ENCODE data around the gene FOXA2. TPM values are rescaled to one million over a fixed set of nuclear protein-coding genes. Genes with fewer than 3 reads are reported as not detected.

The FOXA2 gene
- total and polyA plus RNA-seq, 9 of the 15 experiments (the other 6 are each of a cell fraction or from before 2014, with no cell fraction given) = 0.10 to 1.0 (median 0.25) TPM

DNA sequence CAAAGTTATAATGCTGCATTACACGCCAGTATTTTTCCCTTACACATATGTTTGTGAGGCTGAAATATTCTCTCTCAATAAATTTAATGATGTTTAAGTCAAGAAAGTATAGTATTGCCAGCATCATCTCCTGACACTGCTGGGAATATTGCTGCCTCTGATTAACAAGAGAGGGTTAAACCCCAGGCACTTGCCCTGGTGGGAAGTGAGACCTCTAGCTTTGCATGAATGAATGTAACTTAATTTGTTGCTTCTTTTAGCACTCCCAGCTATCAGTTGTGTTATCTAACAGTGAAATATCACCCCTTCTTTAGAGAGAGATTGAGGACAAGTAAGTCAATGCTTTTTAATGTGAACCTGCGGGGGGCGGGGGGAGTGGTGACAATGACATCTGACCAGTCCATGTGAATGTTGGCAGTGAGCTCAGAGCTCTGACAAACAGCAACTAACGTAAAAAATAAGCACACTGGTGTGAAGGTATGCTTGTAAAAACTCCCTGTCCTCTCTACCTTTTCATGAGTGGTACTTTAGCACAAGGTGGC, 9.8 kb downstream of the FOXA2 start:
- CTCF ChIA-PET (ENCODE audit: low intra/inter-chr PET ratio) = no interaction called here
- H3K4me3 ChIP-seq = no peak overlapping the region
- 20% methylated on average over 4 of the region's 4 CpGs for WGBS (ENCODE audit: insufficient coverage, low coverage, missing lambda C conversion rate)

DNA sequence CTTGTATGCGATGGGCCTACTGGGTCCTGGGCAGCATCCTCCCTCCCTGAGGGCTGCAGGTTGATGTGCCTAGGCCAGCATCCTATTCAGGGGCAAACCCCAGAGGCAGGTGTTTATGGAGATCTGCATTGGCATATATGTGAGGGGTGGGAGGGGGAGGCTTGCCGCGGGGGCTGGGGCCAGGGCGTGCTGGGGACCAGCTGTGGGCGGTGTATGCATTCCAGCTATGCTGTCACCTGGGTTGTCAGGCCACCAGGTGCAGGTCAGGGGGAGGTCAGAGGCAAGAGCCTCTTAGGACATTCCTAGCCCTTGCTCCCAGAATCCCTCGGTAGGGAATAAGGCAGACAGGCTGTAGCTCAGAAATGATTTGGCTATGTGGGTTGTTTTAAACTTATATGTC, 11.9 kb downstream of the FOXA2 start:
- in situ Hi-C loops (cut with MboI) = no loop called here
- WGBS (ENCODE audit: insufficient coverage, low coverage, missing lambda C conversion rate) = 26% methylated on average over 4 of the region's 6 CpGs
- H3K4me3 ChIP-seq = no peak overlapping the region
- FAIRE-seq (no peak), ATAC-seq (no peak), DNase-seq (ENCODE audit: extremely low read depth in 1 of 4, low spot score in 3 of 4) (no peak)
- H3K4me2 ChIP-seq (ENCODE audit: insufficient read depth, low read length) = no peak overlapping the region
- POLR2A ChIA-PET = no interaction called here
- H2AFZ ChIP-seq (ENCODE audit: low read depth, low read length) = no peak overlapping the region
- H3K9ac ChIP-seq (ENCODE audit: insufficient read depth in 1 of 2, low read depth in 2 of 2, low read length in 2 of 2) = no peak overlapping the region
- no peaks in the 10 kb centered on the region for H4K20me1 ChIP-seq (replicated peaks; ENCODE audit: control insufficient read depth, insufficient read depth, low read length)
- CTCF ChIA-PET (ENCODE audit: low intra/inter-chr PET ratio) = no interaction called here
- BruUV-seq (replicated peaks) = no TSS peak
- intact Hi-C loops (cut with micrococcal nuclease) = no loop called here
- no peaks in the 10 kb centered on the region for H3K9me1 ChIP-seq (ENCODE audit: control insufficient read depth, insufficient read depth, low read length)
- no peaks in the 10 kb centered on the region for H3K36me3 ChIP-seq (ENCODE audit: control insufficient read depth, insufficient read depth, low read length)
- no peaks in the 10 kb centered on the region for H3K9me3 ChIP-seq (replicated peaks; ENCODE audit: control insufficient read depth, insufficient read depth, low read depth, low read length)
- no peak overlapping the region for H3K27ac ChIP-seq (ENCODE audit: extremely low read depth, low read depth, low read length)
- H3K27me3 ChIP-seq (ENCODE audit: control insufficient read depth in 2 of 2, insufficient read depth in 2 of 2, low read length in 2 of 2) = no peaks in the 10 kb centered on the region; a peak in 1 of 5 replicates
- H3K79me2 ChIP-seq (ENCODE audit: control insufficient read depth, insufficient read depth, low read length) = no peaks in the 10 kb centered on the region
- H3K4me1 ChIP-seq (replicated peaks in 1 of 2; ENCODE audit: control insufficient read depth in 2 of 2, insufficient read depth in 2 of 2, low read length in 2 of 2) = peaks cover 0 to 14% of the 10 kb centered on the region in 2 experiments; a peak in 4 of 5 replicates
- no peak for TF ChIP-seq MCM2 (IDR thresholded peaks at IDR 0.05; ENCODE audit: low read depth)
- no peak for TF ChIP-seq ZKSCAN8 (CRISPR knock-in tag; IDR thresholded peaks at IDR 0.05)
- TF ChIP-seq GATAD2B (IDR thresholded peaks at IDR 0.05; ENCODE audit: borderline replicate concordance) = no peak
- TF ChIP-seq ZNF707 (CRISPR knock-in tag; conservative IDR thresholded peaks at IDR 0.05) = no peak
- TF ChIP-seq CTBP1 (IDR thresholded peaks at IDR 0.05; ENCODE audit: borderline replicate concordance) = no peak
- TF ChIP-seq SOX6 (IDR thresholded peaks at IDR 0.05) = no peak
- TF ChIP-seq PTBP1 (IDR thresholded peaks at IDR 0.05; ENCODE audit: low read depth, low read length) = no peak
- no peak for TF ChIP-seq CCAR2 (IDR thresholded peaks at IDR 0.05; ENCODE audit: low read depth, low read length)

More for the DNA sequence above, 9.8 kb downstream of the FOXA2 start:
- no peaks in the 10 kb centered on the region for H3K9me1 ChIP-seq (ENCODE audit: control insufficient read depth, insufficient read depth, low read length)
- no peaks in the 10 kb centered on the region for H3K36me3 ChIP-seq (ENCODE audit: control insufficient read depth, insufficient read depth, low read length)
- no peak overlapping the region for H3K9ac ChIP-seq (ENCODE audit: insufficient read depth in 1 of 2, low read depth in 2 of 2, low read length in 2 of 2)
- no peaks in the 10 kb centered on the region; a peak in 1 of 5 replicates for H3K27me3 ChIP-seq (ENCODE audit: control insufficient read depth in 2 of 2, insufficient read depth in 2 of 2, low read length in 2 of 2)
- no peak overlapping the region for H3K4me2 ChIP-seq (ENCODE audit: insufficient read depth, low read length)
- TF ChIP-seq CCAR2 (IDR thresholded peaks at IDR 0.05; ENCODE audit: low read depth, low read length) = no peak
- no peak for TF ChIP-seq RBBP5 (IDR thresholded peaks at IDR 0.05; ENCODE audit: borderline replicate concordance, insufficient read depth, low read length, poor library complexity, severe bottlenecking)
- TF ChIP-seq HNRNPK (IDR thresholded peaks at IDR 0.05; ENCODE audit: low read depth, low read length, poor library complexity, severe bottlenecking) = no peak
- no peak for TF ChIP-seq ZNF431 (CRISPR knock-in tag; IDR thresholded peaks at IDR 0.05)
- no peak for TF ChIP-seq ZNF133 (CRISPR knock-in tag; IDR thresholded peaks at IDR 0.05)
- no peak for TF ChIP-seq CBFB (CRISPR knock-in tag; IDR thresholded peaks at IDR 0.05)
- no peak overlapping the region for H3K27ac ChIP-seq (ENCODE audit: extremely low read depth, low read depth, low read length)
- no peaks in the 10 kb centered on the region for H3K79me2 ChIP-seq (ENCODE audit: control insufficient read depth, insufficient read depth, low read length)
- in situ Hi-C loops (cut with MboI) = no loop called here
- H2AFZ ChIP-seq (ENCODE audit: low read depth, low read length) = no peak overlapping the region
- DNase-seq (ENCODE audit: extremely low read depth in 1 of 4, low spot score in 3 of 4) (no peak), ATAC-seq (no peak), FAIRE-seq (no peak)
- H3K4me1 ChIP-seq (replicated peaks in 1 of 2; ENCODE audit: control insufficient read depth in 2 of 2, insufficient read depth in 2 of 2, low read length in 2 of 2) = peaks cover 0 to 12% of the 10 kb centered on the region in 2 experiments; a peak in 4 of 5 replicates
- H4K20me1 ChIP-seq (replicated peaks; ENCODE audit: control insufficient read depth, insufficient read depth, low read length) = no peaks in the 10 kb centered on the region
- POLR2A ChIA-PET = interaction anchor here (0.6 kb wide), 1 partner anchor 23 kb away, joined by 3 read pairs; no protein-coding TSS in a partner anchor
- H3K9me3 ChIP-seq (replicated peaks; ENCODE audit: control insufficient read depth, insufficient read depth, low read depth, low read length) = no peaks in the 10 kb centered on the region
- intact Hi-C loops (cut with micrococcal nuclease) = no loop called here
- no TSS peak for BruUV-seq (replicated peaks)

All from K562 (cell line).